CD4-positive, alpha-beta T cell (primary cell): ENCODE data around the gene CLCN2. TPM values are rescaled to one million over a fixed set of nuclear protein-coding genes. Genes with fewer than 3 reads are reported as not detected.

Source experiments
- ATAC-seq: fragments of 200-7000 bp; cut with Tn5 transposase; one replicate; pipeline ENCODE4 v1.10.0; 2022; ENCODE audit warnings: mild to moderate bottlenecking; ENCODE audit not compliant: poor library complexity
- CTCF ChIA-PET: fragments of 350-600 bp; sonication (Branson Sonifier 250); formaldehyde crosslinking; loops from one replicate; lab custom pipeline; 2021; ENCODE audit warnings: antibody characterized with exemption, inconsistent platforms; lab: Charles Lee
- POLR2A ChIA-PET: fragments of 350-600 bp; sonication (Branson Sonifier 250); formaldehyde crosslinking; loops from one replicate; lab custom pipeline; 2021; ENCODE audit warnings: antibody characterized with exemption, inconsistent platforms; lab: Charles Lee
- DNase-seq, 14 experiments: peaks; one replicate each; pipeline ENCODE4 v3.0.0-alpha.2; 2013 to 2020; ENCODE audit warnings: mixed read lengths in 2 of 14
- H3K27ac ChIP-seq, 2 donors: one replicate each; pipeline versions ENCODE4 v1.5.1 to v1.7.0; 2013; ENCODE audit warnings: low read length in 2 of 2, low read depth in 1 of 2, mild to moderate bottlenecking in 1 of 2
- H3K27me3 ChIP-seq, 2 experiments: 1 replicate in 1 of 2; 2 replicates in 1 of 2; pipeline versions ENCODE4 v1.6.1 to v1.7.0; 2013; ENCODE audit warnings: low read length in 2 of 2, control low read depth in 1 of 2, mild to moderate bottlenecking in 1 of 2, moderate library complexity in 1 of 2; ENCODE audit not compliant: insufficient read depth in 2 of 2, control insufficient read depth in 1 of 2
- H3K36me3 ChIP-seq: one replicate; pipeline ENCODE4 v1.6.1; 2013; ENCODE audit warnings: low read length, control low read depth; ENCODE audit not compliant: insufficient read depth
- H3K4me1 ChIP-seq: one replicate; pipeline ENCODE4 v1.6.1; 2013; ENCODE audit warnings: low read length, control low read depth; ENCODE audit not compliant: insufficient read depth
- H3K4me3 ChIP-seq: one replicate; pipeline ENCODE4 v1.5.1; 2013; ENCODE audit warnings: mild to moderate bottlenecking, low read length, moderate library complexity
- H3K9me3 ChIP-seq, 2 experiments: 1 replicate in 1 of 2; 2 replicates in 1 of 2; pipeline versions ENCODE4 v1.6.1 to v1.7.0; 2013; ENCODE audit warnings: low read length in 2 of 2, mild to moderate bottlenecking in 2 of 2, control low read depth in 1 of 2, moderate library complexity in 1 of 2; ENCODE audit not compliant: control insufficient read depth in 1 of 2, insufficient read depth in 1 of 2
- H3K27ac Mint-ChIP-seq: one replicate; pipeline ENCODE4 v1.8.0; 2020; ENCODE audit warnings: mixed read lengths
- H3K27me3 Mint-ChIP-seq: one replicate; pipeline ENCODE4 v1.8.0; 2021; ENCODE audit warnings: mixed read lengths
- H3K36me3 Mint-ChIP-seq: one replicate; pipeline ENCODE4 v1.8.0; 2021; ENCODE audit warnings: low read depth, mixed read lengths
- H3K4me1 Mint-ChIP-seq: one replicate; pipeline ENCODE4 v1.8.0; 2021; ENCODE audit warnings: low read depth, mixed read lengths
- H3K4me3 Mint-ChIP-seq: one replicate; pipeline ENCODE4 v1.8.0; 2020; ENCODE audit warnings: mild to moderate bottlenecking, mixed read lengths
- H3K9me3 Mint-ChIP-seq: one replicate; pipeline ENCODE4 v1.8.0; 2020; ENCODE audit warnings: mixed read lengths
- intact Hi-C, 2 experiments: fragments of 100-400 bp; cut with DNase I in 1 of 2; cut with micrococcal nuclease in 1 of 2; formaldehyde crosslinking; loops; one replicate each; pipeline versions ENCODE4 v1.15.1 to v1.9.0; 2023 to 2025; cut with DNase I, micrococcal nuclease
- total RNA-seq, 174 experiments: library from RNA in 2 of 174; stranded (reverse) in 2 of 174; gene quantifications; one replicate each; pipeline ENCODE4 v1.2.3 and lab custom pipeline; 2021 to 2026
- TF ChIP-seq, protein P1 (sequence below): fragments of 200-600 bp; IDR thresholded peaks from one replicate; pipeline ENCODE4 v1.8.0; 2022; ENCODE audit warnings: antibody characterized with exemption, mild to moderate bottlenecking

The CLCN2 gene
- total RNA-seq, 2 experiments from 2014 or later = 3.2 to 3.5 TPM

DNA sequence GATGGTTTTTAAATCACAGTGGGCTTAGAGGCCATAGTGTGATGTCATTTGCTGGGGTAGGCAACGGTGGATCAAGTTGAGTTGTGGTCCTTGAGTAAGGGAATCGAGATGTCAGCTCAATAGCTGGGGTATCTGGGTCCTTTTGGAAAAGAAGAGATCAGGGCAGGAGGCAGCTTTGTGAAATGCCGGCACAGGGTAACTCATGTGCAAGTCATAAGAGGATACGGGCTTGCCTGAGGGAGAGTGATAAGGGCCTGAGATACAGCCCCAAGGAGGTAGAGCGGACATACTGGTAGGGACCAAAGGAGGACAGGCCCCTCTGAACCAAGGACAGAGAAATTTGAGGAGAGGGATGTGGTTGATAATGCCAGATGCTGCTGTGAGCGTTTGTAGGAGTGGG is 28.2 kb downstream of the CLCN2 start:
- TF ChIP-seq, protein P1, sequence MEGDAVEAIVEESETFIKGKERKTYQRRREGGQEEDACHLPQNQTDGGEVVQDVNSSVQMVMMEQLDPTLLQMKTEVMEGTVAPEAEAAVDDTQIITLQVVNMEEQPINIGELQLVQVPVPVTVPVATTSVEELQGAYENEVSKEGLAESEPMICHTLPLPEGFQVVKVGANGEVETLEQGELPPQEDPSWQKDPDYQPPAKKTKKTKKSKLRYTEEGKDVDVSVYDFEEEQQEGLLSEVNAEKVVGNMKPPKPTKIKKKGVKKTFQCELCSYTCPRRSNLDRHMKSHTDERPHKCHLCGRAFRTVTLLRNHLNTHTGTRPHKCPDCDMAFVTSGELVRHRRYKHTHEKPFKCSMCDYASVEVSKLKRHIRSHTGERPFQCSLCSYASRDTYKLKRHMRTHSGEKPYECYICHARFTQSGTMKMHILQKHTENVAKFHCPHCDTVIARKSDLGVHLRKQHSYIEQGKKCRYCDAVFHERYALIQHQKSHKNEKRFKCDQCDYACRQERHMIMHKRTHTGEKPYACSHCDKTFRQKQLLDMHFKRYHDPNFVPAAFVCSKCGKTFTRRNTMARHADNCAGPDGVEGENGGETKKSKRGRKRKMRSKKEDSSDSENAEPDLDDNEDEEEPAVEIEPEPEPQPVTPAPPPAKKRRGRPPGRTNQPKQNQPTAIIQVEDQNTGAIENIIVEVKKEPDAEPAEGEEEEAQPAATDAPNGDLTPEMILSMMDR = no peak
- H3K36me3 Mint-ChIP-seq = peaks cover 71% of the 10 kb centered on the region
- peak overlapping the region; percentile 97 for H3K27ac Mint-ChIP-seq
- peaks cover 31% of the 10 kb centered on the region for H3K4me1 ChIP-seq
- DNase-seq (no peak), ATAC-seq (no peak)
- H3K4me3 Mint-ChIP-seq = no peak overlapping the region
- no peaks in the 10 kb centered on the region for H3K9me3 ChIP-seq
- no peak overlapping the region for H3K4me3 ChIP-seq
- POLR2A ChIA-PET = no interaction called here
- no peaks in the 10 kb centered on the region for H3K9me3 Mint-ChIP-seq
- peak overlapping the region; percentile 11 to 14 for H3K27ac ChIP-seq
- CTCF ChIA-PET = no interaction called here
- peaks cover 28% of the 10 kb centered on the region for H3K4me1 Mint-ChIP-seq
- no peaks in the 10 kb centered on the region for H3K27me3 ChIP-seq
- intact Hi-C loops = loop anchor here in 1 of 2 experiments (1.0 kb wide), 1 partner anchor 16 kb away; no protein-coding TSS in a partner anchor
- peaks cover 65% of the 10 kb centered on the region for H3K36me3 ChIP-seq
- no peaks in the 10 kb centered on the region for H3K27me3 Mint-ChIP-seq

- Mint-ChIP-seq H3K4me1 (peaks cover 21% of the 10 kb centered on the region), H3K36me3 (peaks cover 78% of the 10 kb centered on the region), H3K9me3 (no peaks in the 10 kb centered on the region), H3K27ac (peak overlapping the region; percentile 97), H3K4me3 (peak overlapping the region; percentile 46), H3K27me3 (no peaks in the 10 kb centered on the region)
- Histone ChIP-seq H3K4me1 (peaks cover 26% of the 10 kb centered on the region), H3K36me3 (peaks cover 72% of the 10 kb centered on the region), H3K9me3 (no peaks in the 10 kb centered on the region), H3K4me3 (no peak overlapping the region), H3K27me3 (no peaks in the 10 kb centered on the region), H3K27ac (no peak overlapping the region)
- ATAC-seq (no peak), DNase-seq (no peak)
- CTCF ChIA-PET = no interaction called here
- POLR2A ChIA-PET = no interaction called here
- TF ChIP-seq, protein P1 = no peak
- intact Hi-C loops = loop anchor here in 1 of 2 experiments (1.0 kb wide), 1 partner anchor 15 kb away; no protein-coding TSS in a partner anchor
These were observed 28.9 kb downstream of the CLCN2 start for GRCh38 chr3:184332370-184333090.

GRCh38 chr3:184328516-184328915 is 32.9 kb downstream of the CLCN2 start:
- no peak overlapping the region for H3K27ac ChIP-seq
- H3K9me3 Mint-ChIP-seq = no peaks in the 10 kb centered on the region
- TF ChIP-seq, protein P1 = no peak
- no peak overlapping the region for H3K4me3 ChIP-seq
- H3K4me1 ChIP-seq = no peaks in the 10 kb centered on the region
- no peak overlapping the region for H3K4me3 Mint-ChIP-seq
- DNase-seq = no peak
- H3K9me3 ChIP-seq = no peaks in the 10 kb centered on the region
- ChIA-PET CTCF (no interaction called here), POLR2A (no interaction called here)
- peaks cover 94% of the 10 kb centered on the region for H3K36me3 ChIP-seq
- no peaks in the 10 kb centered on the region for H3K27me3 ChIP-seq
- H3K36me3 Mint-ChIP-seq = peaks cover 99% of the 10 kb centered on the region
- ATAC-seq = no peak
- H3K27ac Mint-ChIP-seq = no peak overlapping the region
- intact Hi-C loops = no loop called here
- no peaks in the 10 kb centered on the region for H3K27me3 Mint-ChIP-seq
- no peaks in the 10 kb centered on the region for H3K4me1 Mint-ChIP-seq
